ENCODE results near the gene FRS2.
"Not testable (repeated sequence)": the region's sequence is repeated elsewhere in the genome, so short reads cannot be mapped to it uniquely, and the experiment has no call there.

FRS2 gene

DNA sequence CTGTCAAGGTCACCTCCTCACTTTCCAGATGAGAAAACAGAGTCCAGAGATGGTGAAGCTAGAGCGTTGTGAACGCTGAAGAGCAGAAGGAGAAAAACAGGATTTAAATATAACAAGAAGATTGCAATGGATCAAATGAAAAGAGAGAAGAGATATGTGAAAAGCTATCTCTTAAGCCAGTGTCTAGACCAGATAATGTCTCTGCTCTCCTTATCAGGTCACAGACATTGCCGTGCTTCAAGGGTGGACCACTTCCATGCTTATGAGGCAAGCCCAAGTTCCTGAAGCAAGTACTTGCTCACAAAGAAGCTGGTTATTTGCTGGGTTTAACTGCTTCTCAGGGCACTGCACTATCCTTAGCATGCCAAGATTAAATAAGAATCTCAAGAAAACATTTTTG, 31.6 kb upstream of the FRS2 start:
- Histone ChIP-seq H3K4me3 (ENCODE audit: low read depth in 1 of 2, low read length in 2 of 2) (no peak overlapping the region), H3K9me3 (ENCODE audit: control insufficient read depth in 1 of 2, low read length in 2 of 2) (no peaks in the 10 kb centered on the region)

DNA sequence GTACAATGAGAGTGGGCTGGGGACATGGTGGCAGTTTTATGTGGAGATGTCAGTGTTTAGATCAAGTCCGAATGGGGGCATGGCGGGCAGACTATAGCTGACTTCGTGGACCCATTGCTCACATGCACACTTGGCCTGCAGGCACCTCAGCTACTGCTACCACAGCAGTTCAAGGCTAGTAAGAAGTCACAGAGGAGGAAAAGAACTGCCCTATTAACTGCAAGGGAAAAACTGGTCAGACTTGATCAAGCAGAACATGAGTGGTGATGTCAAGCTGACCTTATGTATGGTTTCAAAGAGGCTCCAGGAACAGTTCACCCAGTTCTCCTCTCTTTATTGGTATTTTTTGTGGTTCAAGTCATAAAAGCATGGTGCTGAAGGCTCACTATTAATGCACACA, 30.2 kb upstream of the FRS2 start:
- no peaks in the 10 kb centered on the region for H3K27me3 ChIP-seq (ENCODE audit: low read depth, low read length)
- no peaks in the 10 kb centered on the region for H3K9me3 ChIP-seq (ENCODE audit: control insufficient read depth in 1 of 2, low read length in 2 of 2)
- peaks cover 0 to 11% of the 10 kb centered on the region in 2 donors for H3K4me1 ChIP-seq (ENCODE audit: control insufficient read depth in 1 of 2, insufficient read depth in 2 of 2, low read length in 2 of 2)
- H3K4me3 ChIP-seq (ENCODE audit: low read depth in 1 of 2, low read length in 2 of 2) = no peak overlapping the region
- no peak overlapping the region for H3K27ac ChIP-seq (ENCODE audit: low read length)
- no peaks in the 10 kb centered on the region for H3K36me3 ChIP-seq (ENCODE audit: control insufficient read depth in 1 of 2, insufficient read depth in 2 of 2, low read length in 2 of 2)

More for the DNA sequence above, 31.6 kb upstream of the FRS2 start:
- Histone ChIP-seq H3K4me1 (ENCODE audit: control insufficient read depth in 1 of 2, insufficient read depth in 2 of 2, low read length in 2 of 2) (peaks cover 0 to 11% of the 10 kb centered on the region in 2 donors), H3K27me3 (ENCODE audit: low read depth, low read length) (no peaks in the 10 kb centered on the region), H3K36me3 (ENCODE audit: control insufficient read depth in 1 of 2, insufficient read depth in 2 of 2, low read length in 2 of 2) (no peaks in the 10 kb centered on the region), H3K27ac (ENCODE audit: low read length) (no peak overlapping the region)

DNA sequence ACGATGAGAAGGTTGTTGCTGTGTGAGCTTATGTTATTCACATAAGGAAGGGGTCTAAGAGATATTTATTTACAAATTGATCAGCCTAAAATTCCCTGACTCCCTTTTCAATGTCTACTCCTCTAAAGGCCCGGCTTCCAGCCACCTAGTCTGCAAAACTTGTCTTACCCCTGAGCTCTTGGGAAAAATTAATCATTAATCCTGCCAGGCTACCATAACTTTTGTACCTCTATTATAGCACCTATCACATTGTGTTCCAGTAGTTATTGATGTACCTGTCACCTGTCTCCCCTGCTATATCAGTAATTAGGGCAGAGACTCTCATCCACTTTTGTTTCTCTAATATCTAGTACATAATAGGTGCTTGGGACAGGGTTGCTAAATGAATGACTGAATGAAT, 29.3 kb upstream of the FRS2 start:
- peaks cover 0 to 11% of the 10 kb centered on the region in 2 donors for H3K4me1 ChIP-seq (ENCODE audit: control insufficient read depth in 1 of 2, insufficient read depth in 2 of 2, low read length in 2 of 2)
- no peaks in the 10 kb centered on the region for H3K9me3 ChIP-seq (ENCODE audit: control insufficient read depth in 1 of 2, low read length in 2 of 2)
- no peaks in the 10 kb centered on the region for H3K36me3 ChIP-seq (ENCODE audit: control insufficient read depth in 1 of 2, insufficient read depth in 2 of 2, low read length in 2 of 2)
- no peak overlapping the region for H3K27ac ChIP-seq (ENCODE audit: low read length)
- no peak overlapping the region for H3K4me3 ChIP-seq (ENCODE audit: low read depth in 1 of 2, low read length in 2 of 2)
- no peaks in the 10 kb centered on the region for H3K27me3 ChIP-seq (ENCODE audit: low read depth, low read length)

DNA sequence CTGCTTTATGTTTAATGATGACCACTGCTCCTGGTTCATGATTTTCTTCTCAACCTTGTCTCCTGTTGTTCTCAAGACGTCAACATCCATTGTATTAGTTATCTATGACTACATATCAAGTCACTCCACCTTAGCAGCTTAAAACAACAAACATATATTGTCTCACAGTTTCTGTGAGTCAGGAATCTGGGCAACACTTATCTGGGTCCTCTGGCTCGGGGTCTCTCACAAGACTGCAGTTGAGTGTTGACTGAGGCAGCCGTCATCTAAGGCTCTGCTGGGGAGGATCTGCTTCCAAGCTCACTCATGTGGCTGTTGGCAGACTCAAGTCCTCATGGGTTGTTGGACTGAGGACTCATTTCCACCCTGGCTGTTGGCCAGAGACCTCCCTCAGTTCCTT, 27.3 kb upstream of the FRS2 start:
- Histone ChIP-seq H3K27ac (ENCODE audit: low read length) (no peak overlapping the region), H3K27me3 (ENCODE audit: low read depth, low read length) (no peaks in the 10 kb centered on the region), H3K36me3 (ENCODE audit: control insufficient read depth in 1 of 2, insufficient read depth in 2 of 2, low read length in 2 of 2) (no peaks in the 10 kb centered on the region)

DNA sequence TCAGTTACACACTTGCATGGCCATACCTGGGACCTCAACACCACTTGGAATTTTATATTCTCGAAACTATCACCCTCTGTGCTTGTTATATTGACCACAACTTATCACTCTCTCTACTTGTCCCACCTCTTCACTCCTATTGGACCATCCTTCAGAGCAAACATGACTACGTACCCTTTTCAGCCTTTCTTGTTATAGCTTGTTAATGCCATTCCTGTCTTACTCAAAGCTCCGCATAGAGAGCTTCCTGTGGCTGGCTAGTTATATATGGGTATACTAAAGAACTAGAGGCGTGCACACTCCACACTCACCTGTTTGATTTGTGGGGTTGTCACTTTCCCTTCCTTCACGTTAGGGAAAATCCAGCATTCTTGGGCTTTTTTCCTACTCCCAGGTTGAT, 26.3 kb upstream of the FRS2 start:
- Histone ChIP-seq H3K4me3 (ENCODE audit: low read depth in 1 of 2, low read length in 2 of 2) (no peak overlapping the region), H3K27me3 (ENCODE audit: low read depth, low read length) (no peaks in the 10 kb centered on the region), H3K9me3 (ENCODE audit: control insufficient read depth in 1 of 2, low read length in 2 of 2) (no peaks in the 10 kb centered on the region), H3K36me3 (ENCODE audit: control insufficient read depth in 1 of 2, insufficient read depth in 2 of 2, low read length in 2 of 2) (no peaks in the 10 kb centered on the region), H3K27ac (ENCODE audit: low read length) (no peak overlapping the region), H3K4me1 (ENCODE audit: control insufficient read depth in 1 of 2, insufficient read depth in 2 of 2, low read length in 2 of 2) (no peaks in the 10 kb centered on the region)

More for the DNA sequence above, 27.3 kb upstream of the FRS2 start:
- H3K9me3 ChIP-seq (ENCODE audit: control insufficient read depth in 1 of 2, low read length in 2 of 2) = no peaks in the 10 kb centered on the region
- no peaks in the 10 kb centered on the region for H3K4me1 ChIP-seq (ENCODE audit: control insufficient read depth in 1 of 2, insufficient read depth in 2 of 2, low read length in 2 of 2)
- H3K4me3 ChIP-seq (ENCODE audit: low read depth in 1 of 2, low read length in 2 of 2) = no peak overlapping the region

DNA sequence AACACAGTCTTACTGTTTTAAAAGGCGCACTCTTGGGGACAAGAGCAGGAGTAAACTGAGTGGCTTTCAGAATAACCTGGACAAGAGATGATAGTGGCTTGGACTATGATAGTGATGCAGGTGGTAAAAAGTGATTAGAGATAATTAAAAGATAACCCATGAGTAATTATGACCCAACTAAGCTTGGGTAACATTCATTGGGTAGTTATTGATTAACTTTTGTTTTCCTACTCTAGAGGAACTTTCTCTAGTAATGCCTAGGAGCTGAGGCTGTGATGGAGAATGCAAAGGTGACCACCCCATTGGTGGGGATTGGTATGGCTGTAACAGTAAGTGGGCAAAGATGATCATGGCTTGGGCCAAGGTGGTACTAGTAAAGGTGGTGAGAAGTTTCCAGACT, 22.3 kb upstream of the FRS2 start:
- no peaks in the 10 kb centered on the region for H3K27me3 ChIP-seq (ENCODE audit: low read depth, low read length)
- H3K27ac ChIP-seq (ENCODE audit: low read length) = no peak overlapping the region
- H3K36me3 ChIP-seq (ENCODE audit: control insufficient read depth in 1 of 2, insufficient read depth in 2 of 2, low read length in 2 of 2) = no peaks in the 10 kb centered on the region
- H3K9me3 ChIP-seq (ENCODE audit: control insufficient read depth in 1 of 2, low read length in 2 of 2) = no peaks in the 10 kb centered on the region
- no peaks in the 10 kb centered on the region for H3K4me1 ChIP-seq (ENCODE audit: control insufficient read depth in 1 of 2, insufficient read depth in 2 of 2, low read length in 2 of 2)
- H3K4me3 ChIP-seq (ENCODE audit: low read depth in 1 of 2, low read length in 2 of 2) = no peak overlapping the region

DNA sequence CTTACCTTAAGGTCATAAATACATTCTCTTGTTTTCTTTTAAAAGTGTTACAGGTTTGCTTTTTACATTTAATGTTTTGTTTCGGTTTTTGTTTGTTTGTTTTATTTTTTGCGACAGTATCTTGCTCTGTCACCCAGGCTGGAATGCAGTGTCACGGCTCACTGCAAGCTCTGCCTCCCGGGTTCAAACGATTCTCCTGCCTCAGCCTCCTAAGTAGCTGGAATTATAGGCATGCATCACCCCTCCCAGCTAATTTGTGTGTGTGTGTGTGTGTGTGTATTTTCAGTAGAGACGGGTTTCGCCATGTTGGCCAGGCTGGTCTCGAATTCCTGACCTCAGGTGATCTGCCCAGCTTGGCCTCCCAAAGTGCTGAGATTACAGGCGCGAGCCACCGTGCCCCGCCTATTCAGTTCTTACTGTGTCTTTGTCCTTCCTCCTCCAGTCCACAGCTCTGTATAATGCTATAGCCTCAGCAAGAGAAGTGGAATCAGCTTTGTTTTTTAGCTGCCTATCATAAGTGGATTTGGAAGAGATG, 17.5 kb upstream of the FRS2 start:
- H3K9me3 ChIP-seq (ENCODE audit: control insufficient read depth in 1 of 2, low read length in 2 of 2); H3K27ac ChIP-seq (ENCODE audit: low read length); H3K4me1 ChIP-seq (ENCODE audit: control insufficient read depth in 1 of 2, insufficient read depth in 2 of 2, low read length in 2 of 2); H3K36me3 ChIP-seq (ENCODE audit: control insufficient read depth in 1 of 2, insufficient read depth in 2 of 2, low read length in 2 of 2); H3K4me3 ChIP-seq (ENCODE audit: low read depth in 1 of 2, low read length in 2 of 2); H3K27me3 ChIP-seq (ENCODE audit: low read depth, low read length): not testable (repeated sequence)

DNA sequence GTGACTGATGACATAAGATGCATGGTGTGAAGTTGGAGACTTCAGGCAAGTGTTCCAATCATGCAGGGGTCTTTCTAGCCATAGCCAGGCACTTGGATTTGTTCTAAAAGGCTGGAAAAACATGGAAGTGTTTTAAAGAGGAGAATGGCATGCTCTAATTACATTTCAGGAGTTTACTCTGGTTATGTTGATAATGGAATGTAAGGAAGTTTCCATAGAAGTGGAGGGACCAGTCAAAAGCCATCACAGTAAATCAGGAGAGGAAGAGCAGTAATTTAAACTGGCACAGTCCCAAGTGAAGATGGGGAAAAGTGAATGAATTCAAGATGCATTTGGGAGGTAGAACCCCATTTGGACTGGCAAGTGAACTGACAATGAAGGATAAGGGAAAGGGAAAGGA, 13.9 kb upstream of the FRS2 start:
- no peaks in the 10 kb centered on the region for H3K9me3 ChIP-seq (ENCODE audit: control insufficient read depth in 1 of 2, low read length in 2 of 2)
- H3K4me1 ChIP-seq (ENCODE audit: control insufficient read depth in 1 of 2, insufficient read depth in 2 of 2, low read length in 2 of 2) = no peaks in the 10 kb centered on the region

DNA sequence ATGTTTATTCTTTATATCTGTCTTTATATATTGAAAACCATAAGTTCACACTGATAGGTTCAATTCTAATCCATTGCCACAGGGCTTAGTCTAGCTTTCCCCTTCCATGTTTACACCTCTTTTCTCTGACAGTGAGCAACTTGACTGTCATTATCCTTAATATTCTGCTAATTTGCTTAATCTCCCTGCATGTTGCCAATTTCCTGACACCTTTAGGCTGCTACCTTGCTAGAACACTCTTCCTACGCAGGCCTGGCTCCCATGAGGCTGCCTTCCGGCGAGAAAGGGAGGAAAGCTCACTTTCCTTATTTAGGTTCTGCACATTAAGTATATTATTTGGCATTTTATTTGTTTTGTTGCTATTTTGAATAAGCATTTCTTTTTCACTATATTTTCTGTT, 12.8 kb upstream of the FRS2 start:
- H3K27me3 ChIP-seq (ENCODE audit: low read depth, low read length) = no peaks in the 10 kb centered on the region
- H3K9me3 ChIP-seq (ENCODE audit: control insufficient read depth in 1 of 2, low read length in 2 of 2) = no peaks in the 10 kb centered on the region
- H3K4me1 ChIP-seq (ENCODE audit: control insufficient read depth in 1 of 2, insufficient read depth in 2 of 2, low read length in 2 of 2) = no peaks in the 10 kb centered on the region
- no peak overlapping the region for H3K27ac ChIP-seq (ENCODE audit: low read length)
- no peak overlapping the region for H3K4me3 ChIP-seq (ENCODE audit: low read depth in 1 of 2, low read length in 2 of 2)
- no peaks in the 10 kb centered on the region for H3K36me3 ChIP-seq (ENCODE audit: control insufficient read depth in 1 of 2, insufficient read depth in 2 of 2, low read length in 2 of 2)

More for the DNA sequence above, 13.9 kb upstream of the FRS2 start:
- H3K27ac ChIP-seq (ENCODE audit: low read length) = no peak overlapping the region
- no peak overlapping the region for H3K4me3 ChIP-seq (ENCODE audit: low read depth in 1 of 2, low read length in 2 of 2)
- H3K27me3 ChIP-seq (ENCODE audit: low read depth, low read length) = no peaks in the 10 kb centered on the region
- H3K36me3 ChIP-seq (ENCODE audit: control insufficient read depth in 1 of 2, insufficient read depth in 2 of 2, low read length in 2 of 2) = no peaks in the 10 kb centered on the region

DNA sequence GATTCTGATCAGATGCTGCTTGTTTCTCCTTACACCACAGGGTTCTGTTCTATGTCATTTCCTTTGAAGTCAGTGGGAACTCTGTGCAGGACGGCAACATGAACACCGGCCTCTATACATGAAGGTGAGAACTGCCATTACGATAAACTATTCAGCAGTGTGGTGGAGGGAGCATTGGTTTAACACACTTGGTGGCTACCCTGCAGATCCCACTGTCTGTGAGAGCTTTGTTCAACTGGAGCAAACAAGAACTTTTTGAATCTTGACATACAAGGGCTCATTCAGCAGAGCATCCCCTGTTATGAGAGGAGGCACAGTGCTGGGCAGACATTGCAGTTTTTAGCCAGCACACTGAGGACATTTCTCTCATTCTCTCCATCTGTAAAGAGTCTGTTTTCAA, 10.7 kb upstream of the FRS2 start:
- H3K36me3 ChIP-seq (ENCODE audit: control insufficient read depth in 1 of 2, insufficient read depth in 2 of 2, low read length in 2 of 2) = no peaks in the 10 kb centered on the region
- no peak overlapping the region for H3K27ac ChIP-seq (ENCODE audit: low read length)
- H3K27me3 ChIP-seq (ENCODE audit: low read depth, low read length) = no peaks in the 10 kb centered on the region
- no peak overlapping the region for H3K4me3 ChIP-seq (ENCODE audit: low read depth in 1 of 2, low read length in 2 of 2)
- no peaks in the 10 kb centered on the region for H3K9me3 ChIP-seq (ENCODE audit: control insufficient read depth in 1 of 2, low read length in 2 of 2)
- no peaks in the 10 kb centered on the region for H3K4me1 ChIP-seq (ENCODE audit: control insufficient read depth in 1 of 2, insufficient read depth in 2 of 2, low read length in 2 of 2)

DNA sequence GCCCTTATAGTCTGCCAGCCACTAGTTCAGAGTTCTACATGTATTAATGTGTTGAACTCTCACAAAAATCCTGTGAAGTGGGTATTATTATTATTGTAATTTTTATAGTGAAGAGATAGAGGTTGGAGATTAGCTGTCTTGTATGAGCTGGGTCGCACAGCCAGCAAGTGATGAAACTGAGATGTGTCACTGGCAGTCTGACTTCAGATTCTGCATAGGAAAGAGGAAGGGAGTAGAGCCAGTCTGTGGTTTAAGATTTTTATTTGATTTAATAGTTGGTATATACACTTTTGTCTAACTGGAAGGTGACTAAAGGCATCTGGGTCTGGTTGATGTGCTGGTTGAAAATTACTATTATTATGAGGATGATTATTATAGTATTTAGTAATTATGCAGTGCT, 5.8 kb upstream of the FRS2 start:
- H3K4me3 ChIP-seq (ENCODE audit: low read depth in 1 of 2, low read length in 2 of 2) = no peak overlapping the region
- H3K27me3 ChIP-seq (ENCODE audit: low read depth, low read length) = no peaks in the 10 kb centered on the region
- no peak overlapping the region for H3K27ac ChIP-seq (ENCODE audit: low read length)
- H3K9me3 ChIP-seq (ENCODE audit: control insufficient read depth in 1 of 2, low read length in 2 of 2) = no peaks in the 10 kb centered on the region
- no peaks in the 10 kb centered on the region for H3K36me3 ChIP-seq (ENCODE audit: control insufficient read depth in 1 of 2, insufficient read depth in 2 of 2, low read length in 2 of 2)
- H3K4me1 ChIP-seq (ENCODE audit: control insufficient read depth in 1 of 2, insufficient read depth in 2 of 2, low read length in 2 of 2) = no peaks in the 10 kb centered on the region

DNA sequence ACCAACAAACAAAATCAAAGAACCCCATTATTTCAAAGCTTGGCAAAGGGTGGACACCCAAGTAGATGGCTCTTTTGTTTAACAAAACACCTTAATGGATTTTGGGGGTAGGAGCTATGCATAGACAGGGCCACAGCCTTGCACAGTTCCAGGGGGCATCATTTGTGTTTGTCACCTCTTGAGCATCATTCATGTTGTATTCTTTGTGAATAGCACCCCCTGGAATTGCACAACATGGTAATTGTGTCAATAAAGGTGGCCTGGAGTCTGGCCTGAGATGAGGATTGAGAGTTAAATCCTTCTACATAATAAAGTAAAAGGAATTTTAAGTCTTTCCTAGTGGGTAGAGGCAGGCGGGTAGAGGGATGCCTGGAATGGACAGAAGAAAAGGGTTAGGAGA, 3.3 kb upstream of the FRS2 start:
- Histone ChIP-seq H3K27me3 (ENCODE audit: low read depth, low read length) (no peaks in the 10 kb centered on the region), H3K27ac (ENCODE audit: low read length) (no peak overlapping the region), H3K9me3 (ENCODE audit: control insufficient read depth in 1 of 2, low read length in 2 of 2) (no peaks in the 10 kb centered on the region), H3K4me3 (ENCODE audit: low read depth in 1 of 2, low read length in 2 of 2) (no peak overlapping the region), H3K36me3 (ENCODE audit: control insufficient read depth in 1 of 2, insufficient read depth in 2 of 2, low read length in 2 of 2) (peaks cover 0 to 6% of the 10 kb centered on the region in 2 donors), H3K4me1 (ENCODE audit: control insufficient read depth in 1 of 2, insufficient read depth in 2 of 2, low read length in 2 of 2) (peaks cover 0 to 13% of the 10 kb centered on the region in 2 donors)
